Muscle layer of colon (tissue), 2 donors: ENCODE results near the gene CDC42BPG.

ENCODE experiments used
- H3K27ac ChIP-seq: one replicate; pipeline ENCODE4 v1.7.0; 2013; ENCODE audit warnings: low read depth, mild to moderate bottlenecking, low read length, moderate library complexity
- H3K27me3 ChIP-seq, 2 donors: one replicate each; pipeline ENCODE4 v1.7.0; 2013; ENCODE audit warnings: low read length in 2 of 2, mild to moderate bottlenecking in 2 of 2; ENCODE audit not compliant: insufficient read depth in 2 of 2, control insufficient read depth in 1 of 2
- H3K36me3 ChIP-seq: one replicate; pipeline ENCODE4 v1.7.0; 2013; ENCODE audit warnings: mild to moderate bottlenecking, low read length; ENCODE audit not compliant: insufficient read depth
- H3K4me1 ChIP-seq: one replicate; pipeline ENCODE4 v1.7.0; 2013; ENCODE audit warnings: mild to moderate bottlenecking, low read length; ENCODE audit not compliant: insufficient read depth
- H3K4me3 ChIP-seq, 2 donors: one replicate each; pipeline ENCODE4 v1.7.0; 2013; ENCODE audit warnings: low read length in 2 of 2, low read depth in 1 of 2, mild to moderate bottlenecking in 1 of 2, moderate library complexity in 1 of 2
- H3K9ac ChIP-seq: one replicate; pipeline ENCODE4 v1.7.0; 2013; ENCODE audit warnings: low read length
- H3K9me3 ChIP-seq: one replicate; pipeline ENCODE4 v1.7.0; 2013; ENCODE audit warnings: mild to moderate bottlenecking, low read length
- donor health status: abdominal sarcoma.
- donor health status: Adenocarcinoma of cecum.

Gene CDC42BPG

DNA sequence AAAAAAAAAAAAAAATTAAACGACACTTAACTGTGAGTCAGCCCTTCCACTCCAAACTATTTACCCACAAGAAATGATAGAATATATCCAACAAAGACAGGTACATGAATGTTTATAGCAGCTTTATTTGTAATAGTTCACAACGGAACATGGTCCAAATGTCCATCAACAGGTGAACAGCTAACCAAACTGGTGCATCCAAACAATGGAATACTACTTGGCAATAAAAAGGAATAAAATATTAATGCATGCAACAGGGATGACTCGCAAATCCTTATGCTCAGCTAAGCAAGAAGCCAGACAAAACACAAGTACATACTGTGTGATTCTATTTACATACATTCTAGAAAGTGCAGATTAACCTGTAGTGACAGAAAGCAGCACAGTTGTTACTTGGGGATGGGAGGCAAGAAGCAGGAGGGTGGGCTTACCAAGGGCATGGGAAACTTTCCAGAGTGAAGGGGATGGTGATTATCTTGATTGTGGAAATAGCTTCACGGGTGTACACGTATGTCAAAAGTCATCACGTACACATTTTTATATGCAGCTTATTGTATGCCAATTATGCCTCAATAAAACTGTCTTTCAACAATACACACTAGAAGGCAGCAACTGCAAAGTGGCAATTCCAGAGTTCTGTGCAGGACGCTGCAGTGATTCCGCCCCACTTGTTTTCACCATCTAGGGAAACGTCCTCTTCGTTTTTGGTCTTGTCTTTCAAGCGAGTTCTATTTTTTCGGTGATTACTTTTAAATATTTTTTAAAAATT, 59.5 kb downstream of the CDC42BPG start:
- no peaks in the 10 kb centered on the region for H3K9me3 ChIP-seq
- H3K4me1 ChIP-seq = no peaks in the 10 kb centered on the region
- no peak overlapping the region for H3K27ac ChIP-seq
- H3K4me3 ChIP-seq = no peak overlapping the region
- H3K9ac ChIP-seq = no peak overlapping the region
- H3K27me3 ChIP-seq = no peaks in the 10 kb centered on the region
- peaks cover 9% of the 10 kb centered on the region for H3K36me3 ChIP-seq

DNA sequence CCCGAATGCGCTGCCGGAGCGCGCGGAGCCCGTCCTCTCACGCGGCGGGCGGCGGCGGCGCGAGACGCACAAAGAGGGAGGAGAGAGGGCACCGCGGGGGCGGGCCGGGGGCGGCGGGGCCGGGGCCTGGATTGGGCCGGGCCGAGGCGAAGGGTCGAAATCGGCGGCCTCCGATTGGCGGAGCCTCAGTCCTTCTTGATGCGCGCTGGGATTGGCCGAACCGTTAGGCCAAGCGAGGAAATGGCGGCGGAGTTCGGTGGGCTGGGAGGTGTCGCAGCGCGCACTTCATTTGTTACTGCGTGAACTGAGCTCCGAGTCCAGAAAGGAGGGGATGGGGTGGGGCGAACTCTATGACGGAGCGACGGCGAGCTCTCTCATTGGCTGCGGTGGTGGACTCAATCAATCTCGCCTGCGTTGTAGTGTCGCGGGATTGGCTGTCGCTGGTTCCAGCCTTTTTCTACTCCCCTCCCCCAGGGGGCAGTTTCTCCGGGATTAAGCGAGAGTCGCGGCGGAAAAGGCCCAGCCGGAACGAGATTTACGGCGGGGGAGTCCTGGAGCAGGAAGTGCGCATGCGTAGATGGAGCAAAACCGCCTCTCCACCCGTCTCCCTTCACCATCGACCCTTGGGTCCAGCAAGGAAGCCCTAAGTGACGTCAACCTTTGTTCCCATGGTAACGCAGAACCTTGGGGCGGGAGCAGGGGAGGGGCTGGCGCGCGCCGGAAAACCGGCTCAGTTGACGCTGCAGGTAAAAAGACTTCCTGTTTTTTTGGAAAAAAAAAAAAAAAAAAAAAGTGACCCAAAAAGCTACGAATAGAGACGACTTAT, 65.8 kb downstream of the CDC42BPG start, which contains the start of gene SF1:
Gene SF1, minus strand, starts transcription at position 70 of the 826 bp plus-strand sequence. CDS start 150 bp downstream, outside the sequence.
- H3K27me3 ChIP-seq = no peaks in the 10 kb centered on the region
- H3K36me3 ChIP-seq = peaks cover 36% of the 10 kb centered on the region
- peak within 1 kb of the TSS; percentile 59 for H3K9ac ChIP-seq

DNA sequence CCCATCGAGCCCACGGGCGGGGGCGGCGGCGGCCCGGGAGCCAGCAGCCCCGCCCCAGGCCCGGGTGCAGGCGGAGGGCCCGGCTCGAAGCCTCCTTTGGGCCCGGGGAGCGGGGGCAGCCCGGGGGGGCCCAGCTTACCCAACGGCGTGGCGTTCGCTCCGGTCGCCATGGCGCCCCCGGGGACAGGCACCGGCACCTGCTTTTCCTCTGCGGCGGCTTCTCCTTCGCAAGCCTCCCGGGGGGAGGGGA, 66.3 kb downstream of the CDC42BPG start:
- Histone ChIP-seq H3K4me3 (peak overlapping the region in 1 of 2 donors; percentile 98), H3K4me1 (peaks cover 31% of the 10 kb centered on the region), H3K9me3 (no peaks in the 10 kb centered on the region), H3K27me3 (no peaks in the 10 kb centered on the region), H3K27ac (peak overlapping the region; percentile 98), H3K9ac (no peak overlapping the region), H3K36me3 (peaks cover 41% of the 10 kb centered on the region)

More for the DNA sequence above, 65.8 kb downstream of the CDC42BPG start, which contains the start of gene SF1:
- Histone ChIP-seq H3K9me3 (no peaks in the 10 kb centered on the region), H3K4me3 (peak within 1 kb of the TSS; percentile 78 to 98), H3K27ac (peak within 1 kb of the TSS; percentile 98), H3K4me1 (peaks cover 26% of the 10 kb centered on the region)

DNA sequence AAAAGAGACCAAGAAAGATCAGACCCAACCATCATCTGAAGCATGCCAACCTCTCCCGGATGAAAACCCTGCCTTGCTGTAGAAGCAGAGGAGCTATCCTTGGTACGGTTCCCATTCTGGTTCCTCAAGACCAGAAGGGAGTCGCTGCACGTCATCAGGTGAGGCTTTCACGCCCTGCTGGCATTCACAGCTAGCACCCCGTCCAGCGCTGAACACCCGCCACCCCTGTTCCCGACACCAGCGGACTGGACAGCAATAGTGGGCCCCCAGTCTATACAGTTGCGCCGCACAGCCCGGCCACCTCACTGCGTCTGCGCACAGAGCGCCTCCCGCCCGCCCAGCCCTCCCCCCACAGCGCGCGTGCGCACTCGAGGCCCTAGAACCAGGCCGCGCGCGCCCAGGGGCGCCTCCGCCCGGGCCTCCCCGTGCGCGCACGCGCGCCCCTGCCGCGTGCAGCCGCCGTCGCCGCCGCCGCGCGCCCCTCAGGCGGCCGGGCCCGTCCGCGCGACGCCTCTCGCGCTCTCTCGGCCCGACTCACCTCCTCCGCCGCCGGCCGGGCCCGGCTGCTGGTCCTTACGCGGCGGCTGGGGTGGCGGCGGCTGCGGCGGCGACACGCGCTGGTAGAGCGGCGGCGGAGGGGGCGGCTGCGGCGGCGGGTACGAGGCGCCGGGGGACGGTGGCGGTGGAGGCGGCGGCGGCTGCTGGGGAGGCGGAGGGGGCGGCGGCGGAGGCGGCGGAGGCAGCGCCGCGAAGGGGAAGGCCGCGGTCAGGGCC, 66.8 kb downstream of the CDC42BPG start:
- H3K27ac ChIP-seq = peak overlapping the region; percentile 98
- peak overlapping the region; percentile 59 for H3K9ac ChIP-seq
- peak overlapping the region; percentile 78 to 98 for H3K4me3 ChIP-seq
- no peaks in the 10 kb centered on the region for H3K27me3 ChIP-seq
- peaks cover 47% of the 10 kb centered on the region for H3K36me3 ChIP-seq
- peaks cover 36% of the 10 kb centered on the region for H3K4me1 ChIP-seq
- H3K9me3 ChIP-seq = no peaks in the 10 kb centered on the region

DNA sequence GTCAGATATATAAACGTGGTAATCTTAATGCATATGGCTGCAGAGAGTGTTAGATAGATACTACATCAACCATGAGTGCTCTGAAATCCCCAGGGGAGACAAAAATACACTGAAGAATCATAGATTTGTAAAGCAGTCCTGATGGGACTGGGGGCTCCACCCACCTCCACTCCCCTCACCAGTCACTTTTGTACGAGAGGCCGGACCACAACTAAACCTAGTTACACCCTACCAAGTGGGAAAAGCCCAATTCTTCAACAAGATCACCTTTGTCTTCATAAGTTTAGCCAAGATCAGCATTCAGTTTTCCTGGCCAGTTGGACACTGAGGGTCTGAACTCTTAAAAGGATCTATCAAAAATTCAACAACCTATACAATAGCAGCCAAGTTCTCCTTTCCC, 67.6 kb downstream of the CDC42BPG start:
- H3K27me3 ChIP-seq = no peaks in the 10 kb centered on the region
- peak overlapping the region; percentile 59 for H3K9ac ChIP-seq
- H3K27ac ChIP-seq = peak overlapping the region; percentile 74
- no peaks in the 10 kb centered on the region for H3K9me3 ChIP-seq
- peaks cover 54% of the 10 kb centered on the region for H3K36me3 ChIP-seq
- peak overlapping the region; percentile 40 to 78 for H3K4me3 ChIP-seq
- peaks cover 44% of the 10 kb centered on the region for H3K4me1 ChIP-seq

DNA sequence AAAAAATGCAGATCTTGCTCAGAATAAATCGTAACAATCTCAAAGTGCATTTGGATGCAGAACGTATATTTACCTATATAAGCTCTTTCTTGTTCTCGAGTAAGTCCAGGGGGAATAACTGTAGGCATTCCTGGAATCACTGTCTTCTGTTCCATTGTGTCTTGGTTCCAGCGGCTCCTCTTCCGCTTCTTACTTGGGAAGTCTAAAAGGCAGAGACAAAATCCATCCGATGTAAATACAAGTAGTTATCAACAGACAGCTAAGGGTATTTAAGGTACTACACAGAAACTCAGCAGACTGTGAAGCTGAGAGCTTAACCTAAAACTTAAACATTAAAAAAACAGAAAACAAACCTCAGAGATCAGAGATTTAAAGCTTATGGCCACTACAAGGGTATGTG, 68.0 kb downstream of the CDC42BPG start:
- H3K4me3 ChIP-seq = peak overlapping the region in 1 of 2 donors; percentile 78
- H3K27me3 ChIP-seq = no peaks in the 10 kb centered on the region
- H3K9ac ChIP-seq = peak overlapping the region; percentile 59
- H3K9me3 ChIP-seq = no peaks in the 10 kb centered on the region
- H3K4me1 ChIP-seq = peaks cover 47% of the 10 kb centered on the region
- no peak overlapping the region for H3K27ac ChIP-seq
- peaks cover 59% of the 10 kb centered on the region for H3K36me3 ChIP-seq

DNA sequence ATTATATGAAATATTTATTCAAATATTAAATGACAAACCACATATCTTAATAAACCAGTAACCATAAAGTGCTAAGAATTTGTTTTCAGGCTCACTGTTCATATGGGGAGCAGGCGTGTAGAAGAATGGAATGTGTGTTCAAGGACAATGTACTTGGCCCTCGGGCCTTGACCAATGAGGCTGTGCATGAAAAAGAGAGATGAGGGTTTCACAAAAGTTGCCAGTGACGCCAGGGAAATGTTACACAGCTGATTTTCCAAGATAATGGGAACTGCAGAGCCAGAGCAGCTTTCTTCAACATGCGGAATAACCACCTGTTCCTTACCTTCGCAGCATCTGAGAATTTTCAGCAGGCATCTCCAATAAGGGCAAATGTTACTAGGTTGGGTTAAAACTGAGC, 70.3 kb downstream of the CDC42BPG start:
- Histone ChIP-seq H3K36me3 (peaks cover 81% of the 10 kb centered on the region), H3K27ac (no peak overlapping the region), H3K9me3 (no peaks in the 10 kb centered on the region), H3K4me3 (no peak overlapping the region), H3K4me1 (peaks cover 47% of the 10 kb centered on the region), H3K27me3 (no peaks in the 10 kb centered on the region), H3K9ac (no peak overlapping the region)
